ENCODE results near the gene ARMC8.

The ARMC8 gene

DNA sequence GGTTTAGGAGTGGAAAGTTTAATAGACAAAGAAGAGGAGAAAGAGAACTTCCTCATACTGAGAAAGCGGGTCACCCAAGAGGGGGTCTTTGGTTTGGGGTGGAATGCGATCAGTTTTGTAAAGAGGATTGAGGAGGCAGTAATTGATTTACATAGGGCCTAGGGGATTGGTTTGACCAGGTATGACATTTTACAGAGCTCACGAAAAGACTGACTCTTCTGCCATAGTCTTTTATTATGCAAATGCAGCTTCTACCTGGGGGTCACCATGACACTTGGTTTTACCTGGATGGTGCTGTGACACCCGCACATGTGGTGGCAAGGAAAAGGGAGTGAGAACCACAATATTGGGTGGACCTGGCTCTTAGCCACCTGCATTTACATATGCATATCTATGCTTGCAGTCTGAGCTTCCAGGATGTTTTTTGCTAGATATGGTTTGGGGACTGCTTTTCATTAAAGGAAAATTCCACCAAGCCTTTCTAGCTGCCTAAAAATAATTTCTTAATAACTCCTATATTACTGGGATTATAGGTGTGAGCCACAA lies 149.4 kb downstream of the ARMC8 start:
- Histone ChIP-seq H4K91ac (ENCODE audit: low read depth, low read length) (no peak overlapping the region), H3K23ac (ENCODE audit: low read length) (no peak overlapping the region), H3K4me2 (ENCODE audit: low read length) (no peak overlapping the region), H2BK5ac (ENCODE audit: low read depth, low read length, poor library complexity) (no peak overlapping the region), H4K12ac (ENCODE audit: low read depth, low read length) (no peak overlapping the region), H3K27ac (ENCODE audit: low read depth, low read length) (no peak overlapping the region), H3K79me2 (ENCODE audit: control insufficient read depth, insufficient read depth, low read length, poor library complexity) (no peaks in the 10 kb centered on the region), H3K36me3 (ENCODE audit: control insufficient read depth in 1 of 2, insufficient read depth in 2 of 2, low read length in 2 of 2) (no peaks in the 10 kb centered on the region), H3K79me1 (ENCODE audit: low read length) (no peaks in the 10 kb centered on the region), H3K14ac (ENCODE audit: low read length) (no peak overlapping the region), H2BK12ac (ENCODE audit: low read length) (no peak overlapping the region), H2BK120ac (ENCODE audit: insufficient read depth, low read length, poor library complexity) (no peak overlapping the region), H2AFZ (ENCODE audit: insufficient read depth, low read length, poor library complexity) (no peak overlapping the region), H3K27me3 (ENCODE audit: insufficient read depth, low read length) (no peaks in the 10 kb centered on the region), H3K4me1 (ENCODE audit: control insufficient read depth in 1 of 2, insufficient read depth in 2 of 2, low read length in 2 of 2) (no peaks in the 10 kb centered on the region), H4K8ac (ENCODE audit: low read depth, low read length) (no peak overlapping the region), H3K9me3 (ENCODE audit: insufficient read depth, low read depth, low read length) (no peaks in the 10 kb centered on the region), H3K4ac (ENCODE audit: low read depth, low read length) (no peak overlapping the region), H3K4me3 (ENCODE audit: low read depth, low read length) (no peak overlapping the region), H2AK5ac (ENCODE audit: low read length) (no peak overlapping the region), H3K18ac (ENCODE audit: low read length) (no peak overlapping the region), H3K9ac (ENCODE audit: low read length) (no peak overlapping the region)
- DNase-seq: no peak
- WGBS (ENCODE audit: extremely low coverage, insufficient coverage, insufficient read length): no CpG with 5 or more reads among the region's 4 CpGs

DNA sequence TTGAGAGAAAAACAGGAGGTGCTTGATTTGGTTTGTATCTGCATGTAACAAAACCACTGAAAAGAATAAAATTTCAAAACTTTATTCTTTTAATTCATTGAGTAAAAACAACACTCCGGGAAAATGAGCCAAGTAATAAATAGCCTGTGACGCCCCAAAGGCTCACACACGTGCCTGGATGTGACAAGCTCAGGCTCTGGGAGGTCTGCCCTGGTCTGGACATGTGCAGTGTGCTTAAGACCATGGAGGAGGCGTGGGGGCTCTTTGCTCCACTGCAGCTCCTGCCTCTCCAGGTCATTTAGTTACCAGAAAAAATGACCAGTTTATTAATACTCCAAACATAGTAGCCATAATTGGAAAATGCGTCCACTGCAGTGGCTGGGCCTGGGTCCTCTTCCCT lies 151.1 kb downstream of the ARMC8 start:
- Histone ChIP-seq H3K23ac (ENCODE audit: low read length) (no peak overlapping the region), H2BK12ac (ENCODE audit: low read length) (no peak overlapping the region), H3K79me1 (ENCODE audit: low read length) (no peaks in the 10 kb centered on the region), H3K36me3 (ENCODE audit: control insufficient read depth in 1 of 2, insufficient read depth in 2 of 2, low read length in 2 of 2) (no peaks in the 10 kb centered on the region), H3K14ac (ENCODE audit: low read length) (no peak overlapping the region), H4K12ac (ENCODE audit: low read depth, low read length) (no peak overlapping the region), H4K91ac (ENCODE audit: low read depth, low read length) (no peak overlapping the region), H3K4me1 (ENCODE audit: control insufficient read depth in 1 of 2, insufficient read depth in 2 of 2, low read length in 2 of 2) (no peaks in the 10 kb centered on the region), H3K9me3 (ENCODE audit: insufficient read depth, low read depth, low read length) (no peaks in the 10 kb centered on the region), H3K4ac (ENCODE audit: low read depth, low read length) (no peak overlapping the region), H3K27ac (ENCODE audit: low read depth, low read length) (no peak overlapping the region), H2BK5ac (ENCODE audit: low read depth, low read length, poor library complexity) (no peak overlapping the region), H3K27me3 (ENCODE audit: insufficient read depth, low read length) (no peaks in the 10 kb centered on the region), H2BK120ac (ENCODE audit: insufficient read depth, low read length, poor library complexity) (no peak overlapping the region), H2AFZ (ENCODE audit: insufficient read depth, low read length, poor library complexity) (no peak overlapping the region), H3K9ac (ENCODE audit: low read length) (no peak overlapping the region), H2AK5ac (ENCODE audit: low read length) (no peak overlapping the region), H3K4me3 (ENCODE audit: low read depth, low read length) (no peak overlapping the region), H3K18ac (ENCODE audit: low read length) (no peak overlapping the region), H3K79me2 (ENCODE audit: control insufficient read depth, insufficient read depth, low read length, poor library complexity) (no peaks in the 10 kb centered on the region), H3K4me2 (ENCODE audit: low read length) (no peak overlapping the region), H4K8ac (ENCODE audit: low read depth, low read length) (no peak overlapping the region)
- no CpG with 5 or more reads among the region's 5 CpGs for WGBS (ENCODE audit: extremely low coverage, insufficient coverage, insufficient read length)
- DNase-seq: no peak

DNA sequence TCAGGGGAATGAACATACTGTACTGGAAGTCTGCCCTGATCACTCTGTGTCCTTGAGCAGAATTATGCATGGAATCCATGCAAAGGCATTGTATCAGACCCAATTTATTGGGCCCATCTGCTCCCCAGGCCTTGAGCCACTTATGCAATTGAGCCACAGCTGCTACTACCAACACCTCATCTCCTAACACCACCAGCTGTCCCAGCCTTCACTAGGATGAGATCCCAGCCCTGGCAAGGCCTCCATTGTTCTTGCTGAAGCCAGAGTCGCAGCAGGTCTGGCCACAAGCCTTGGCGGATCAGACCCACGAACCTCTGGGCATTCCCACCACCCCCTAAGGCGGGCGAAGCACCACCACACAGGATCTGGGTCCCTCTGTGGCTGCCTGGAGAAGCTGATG lies 151.7 kb downstream of the ARMC8 start:
- DNase-seq: no peak
- Histone ChIP-seq H3K4me1 (ENCODE audit: control insufficient read depth in 1 of 2, insufficient read depth in 2 of 2, low read length in 2 of 2) (no peaks in the 10 kb centered on the region), H4K91ac (ENCODE audit: low read depth, low read length) (no peak overlapping the region), H3K4me3 (ENCODE audit: low read depth, low read length) (no peak overlapping the region), H3K27me3 (ENCODE audit: insufficient read depth, low read length) (no peaks in the 10 kb centered on the region), H3K9me3 (ENCODE audit: insufficient read depth, low read depth, low read length) (no peaks in the 10 kb centered on the region), H2BK12ac (ENCODE audit: low read length) (no peak overlapping the region), H2BK5ac (ENCODE audit: low read depth, low read length, poor library complexity) (no peak overlapping the region), H3K79me2 (ENCODE audit: control insufficient read depth, insufficient read depth, low read length, poor library complexity) (no peaks in the 10 kb centered on the region), H2AFZ (ENCODE audit: insufficient read depth, low read length, poor library complexity) (no peak overlapping the region), H3K79me1 (ENCODE audit: low read length) (no peaks in the 10 kb centered on the region), H3K36me3 (ENCODE audit: control insufficient read depth in 1 of 2, insufficient read depth in 2 of 2, low read length in 2 of 2) (no peaks in the 10 kb centered on the region), H3K18ac (ENCODE audit: low read length) (no peak overlapping the region), H3K9ac (ENCODE audit: low read length) (no peak overlapping the region), H3K23ac (ENCODE audit: low read length) (no peak overlapping the region), H3K4ac (ENCODE audit: low read depth, low read length) (no peak overlapping the region), H2BK120ac (ENCODE audit: insufficient read depth, low read length, poor library complexity) (no peak overlapping the region), H3K27ac (ENCODE audit: low read depth, low read length) (no peak overlapping the region), H3K14ac (ENCODE audit: low read length) (no peak overlapping the region), H2AK5ac (ENCODE audit: low read length) (no peak overlapping the region), H4K12ac (ENCODE audit: low read depth, low read length) (no peak overlapping the region), H4K8ac (ENCODE audit: low read depth, low read length) (no peak overlapping the region), H3K4me2 (ENCODE audit: low read length) (no peak overlapping the region)
- WGBS (ENCODE audit: extremely low coverage, insufficient coverage, insufficient read length): no CpG with 5 or more reads among the region's 5 CpGs

DNA sequence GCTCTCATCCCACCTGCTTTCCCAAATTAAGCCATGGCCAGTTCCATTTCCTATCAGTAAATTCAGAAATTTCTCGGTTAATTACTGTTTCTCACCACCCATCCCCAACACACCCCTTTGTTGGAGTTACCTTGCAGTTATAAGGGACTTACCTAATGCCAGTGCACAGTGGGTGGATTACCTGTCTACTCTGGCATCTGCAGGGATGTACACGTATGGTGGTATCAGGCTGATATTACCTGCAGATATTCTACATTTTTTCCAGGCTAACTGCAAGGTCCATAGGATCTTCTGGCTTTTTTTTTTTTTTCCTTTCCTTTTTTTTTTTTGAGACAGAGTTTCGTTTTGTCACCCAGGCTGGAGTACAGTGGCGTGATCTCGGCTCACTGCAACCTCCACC lies 153.4 kb downstream of the ARMC8 start:
- Histone ChIP-seq H3K4me2 (ENCODE audit: low read length) (no peak overlapping the region), H3K14ac (ENCODE audit: low read length) (no peak overlapping the region), H3K9ac (ENCODE audit: low read length) (no peak overlapping the region), H3K23ac (ENCODE audit: low read length) (no peak overlapping the region), H3K18ac (ENCODE audit: low read length) (no peak overlapping the region), H4K91ac (ENCODE audit: low read depth, low read length) (no peak overlapping the region), H3K9me3 (ENCODE audit: insufficient read depth, low read depth, low read length) (no peaks in the 10 kb centered on the region), H3K4ac (ENCODE audit: low read depth, low read length) (no peak overlapping the region), H2AK5ac (ENCODE audit: low read length) (no peak overlapping the region), H3K79me1 (ENCODE audit: low read length) (no peaks in the 10 kb centered on the region), H3K27me3 (ENCODE audit: insufficient read depth, low read length) (no peaks in the 10 kb centered on the region), H4K12ac (ENCODE audit: low read depth, low read length) (no peak overlapping the region), H2AFZ (ENCODE audit: insufficient read depth, low read length, poor library complexity) (no peak overlapping the region), H2BK120ac (ENCODE audit: insufficient read depth, low read length, poor library complexity) (no peak overlapping the region), H4K8ac (ENCODE audit: low read depth, low read length) (no peak overlapping the region), H3K36me3 (ENCODE audit: control insufficient read depth in 1 of 2, insufficient read depth in 2 of 2, low read length in 2 of 2) (no peaks in the 10 kb centered on the region), H3K27ac (ENCODE audit: low read depth, low read length) (no peak overlapping the region), H3K79me2 (ENCODE audit: control insufficient read depth, insufficient read depth, low read length, poor library complexity) (no peaks in the 10 kb centered on the region), H2BK5ac (ENCODE audit: low read depth, low read length, poor library complexity) (no peak overlapping the region), H3K4me1 (ENCODE audit: control insufficient read depth in 1 of 2, insufficient read depth in 2 of 2, low read length in 2 of 2) (no peaks in the 10 kb centered on the region), H3K4me3 (ENCODE audit: low read depth, low read length) (no peak overlapping the region), H2BK12ac (ENCODE audit: low read length) (no peak overlapping the region)
- WGBS (ENCODE audit: extremely low coverage, insufficient coverage, insufficient read length): no CpG with 5 or more reads among the region's 5 CpGs
- peak; percentile 54 to 89 for DNase-seq

Measured in trophoblast cell (in vitro differentiated cells and primary cell).